Measurements from ENCODE around the gene ADAM30. TPM values are rescaled to one million over a fixed set of nuclear protein-coding genes. Genes with fewer than 3 reads are reported as not detected.

The ADAM30 gene
- total RNA-seq, 4 donors from 2014 or later = not detected

DNA sequence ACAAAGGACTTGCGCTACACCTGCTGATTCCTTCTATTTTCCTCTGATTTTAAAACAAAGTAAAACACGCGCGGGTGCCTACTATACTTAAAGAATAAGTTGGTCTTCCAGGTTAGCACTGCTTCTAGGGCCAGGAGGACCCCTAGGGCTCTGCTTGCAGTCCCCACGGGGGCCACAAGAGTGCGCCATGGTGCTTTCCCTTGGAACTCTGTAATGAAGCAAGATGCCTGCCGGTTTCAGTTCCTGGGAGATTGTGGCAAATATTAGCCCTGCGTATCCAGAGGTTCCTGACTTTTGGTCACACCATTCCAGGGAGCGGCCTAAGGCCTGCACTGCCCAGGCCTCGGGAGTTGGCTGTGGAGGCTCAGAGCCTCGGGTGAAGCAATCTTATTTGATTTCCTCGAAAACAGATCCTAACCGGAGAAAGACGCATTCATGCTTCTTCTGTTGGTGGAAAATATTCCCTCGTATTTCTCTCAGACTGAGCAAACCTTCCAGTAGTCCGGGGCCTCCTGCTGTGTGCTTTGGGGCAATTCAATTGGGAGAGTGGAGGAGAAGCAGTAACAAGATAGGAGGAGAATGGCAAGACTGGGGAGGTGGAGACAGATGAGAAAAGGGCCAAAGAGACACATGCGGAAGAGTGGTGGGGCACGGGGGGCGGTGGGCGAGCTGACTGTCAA, 25.3 kb downstream of the ADAM30 start:
- Histone ChIP-seq H3K4me3 (no peak overlapping the region), H3K27ac (no peak overlapping the region)
- 44% methylated on average over 20 of the region's 20 CpGs for WGBS

DNA sequence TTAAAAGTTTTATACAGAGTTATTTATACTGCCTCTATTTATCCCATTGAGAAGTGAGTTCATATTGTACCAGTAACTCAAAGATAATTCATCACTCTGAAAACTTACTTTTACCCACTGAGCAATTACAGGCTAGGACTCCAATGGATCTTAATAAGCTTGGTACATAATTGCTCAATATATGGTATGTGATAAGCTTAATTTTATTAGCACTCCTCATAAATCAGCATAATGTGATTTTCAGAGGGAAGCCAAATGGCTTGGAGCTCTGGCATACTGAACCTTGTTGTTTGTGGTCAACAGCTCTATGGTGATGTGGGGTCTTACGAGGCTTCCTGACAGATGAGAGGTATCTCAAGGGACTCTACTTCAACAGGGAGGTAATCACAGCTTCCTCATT, 26.3 kb downstream of the ADAM30 start:
- no peaks in the 10 kb centered on the region for H3K9me3 ChIP-seq
- peaks cover 3% of the 10 kb centered on the region for H3K27me3 ChIP-seq
- TF ChIP-seq POLR2A (IDR thresholded peaks at IDR 0.05) (no peak), EP300 (IDR thresholded peaks at IDR 0.05) (no peak), POLR2AphosphoS5 (IDR thresholded peaks at IDR 0.05) (no peak)
- no peak overlapping the region for H3K4me3 ChIP-seq
- 68% methylated on average over 1 of the region's 1 CpG for WGBS
- no peaks in the 10 kb centered on the region for H3K36me3 ChIP-seq
- no peak for DNase-seq (ENCODE audit: low spot score in 2 of 2)
- H3K4me1 ChIP-seq = peaks cover 5% of the 10 kb centered on the region
- no peak overlapping the region for H3K27ac ChIP-seq

More for the DNA sequence above, 25.3 kb downstream of the ADAM30 start:
- Histone ChIP-seq H3K36me3 (no peaks in the 10 kb centered on the region), H3K27me3 (peaks cover 3% of the 10 kb centered on the region), H3K9me3 (no peaks in the 10 kb centered on the region), H3K4me1 (peaks cover 5% of the 10 kb centered on the region)
- DNase-seq (ENCODE audit: low spot score in 2 of 2) = peak; percentile 89 to 90
- TF ChIP-seq POLR2AphosphoS5 (IDR thresholded peaks at IDR 0.05) = no peak
- TF ChIP-seq, protein P1, sequence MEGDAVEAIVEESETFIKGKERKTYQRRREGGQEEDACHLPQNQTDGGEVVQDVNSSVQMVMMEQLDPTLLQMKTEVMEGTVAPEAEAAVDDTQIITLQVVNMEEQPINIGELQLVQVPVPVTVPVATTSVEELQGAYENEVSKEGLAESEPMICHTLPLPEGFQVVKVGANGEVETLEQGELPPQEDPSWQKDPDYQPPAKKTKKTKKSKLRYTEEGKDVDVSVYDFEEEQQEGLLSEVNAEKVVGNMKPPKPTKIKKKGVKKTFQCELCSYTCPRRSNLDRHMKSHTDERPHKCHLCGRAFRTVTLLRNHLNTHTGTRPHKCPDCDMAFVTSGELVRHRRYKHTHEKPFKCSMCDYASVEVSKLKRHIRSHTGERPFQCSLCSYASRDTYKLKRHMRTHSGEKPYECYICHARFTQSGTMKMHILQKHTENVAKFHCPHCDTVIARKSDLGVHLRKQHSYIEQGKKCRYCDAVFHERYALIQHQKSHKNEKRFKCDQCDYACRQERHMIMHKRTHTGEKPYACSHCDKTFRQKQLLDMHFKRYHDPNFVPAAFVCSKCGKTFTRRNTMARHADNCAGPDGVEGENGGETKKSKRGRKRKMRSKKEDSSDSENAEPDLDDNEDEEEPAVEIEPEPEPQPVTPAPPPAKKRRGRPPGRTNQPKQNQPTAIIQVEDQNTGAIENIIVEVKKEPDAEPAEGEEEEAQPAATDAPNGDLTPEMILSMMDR (IDR thresholded peaks at IDR 0.05) = peak; percentile 80 to 93

DNA sequence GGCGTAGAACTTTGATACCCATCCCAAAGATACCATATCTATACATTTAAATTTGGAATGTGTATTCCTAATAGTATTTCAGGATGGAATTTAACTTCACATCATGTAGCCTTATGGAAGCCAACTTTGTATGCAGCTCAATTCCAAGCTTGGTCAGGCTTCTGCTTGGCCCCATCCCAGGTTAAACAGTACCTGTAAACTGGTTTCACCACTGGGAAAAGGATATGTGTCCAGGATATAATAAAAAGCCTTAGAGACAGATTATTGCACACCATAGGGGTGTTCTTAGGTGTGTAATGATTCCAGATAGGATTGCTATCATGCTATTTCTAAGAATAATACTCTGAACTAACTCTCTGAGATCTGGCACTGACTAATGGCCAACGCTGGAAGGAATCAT, 28.1 kb downstream of the ADAM30 start:
- H3K27ac ChIP-seq = no peak overlapping the region
- no peaks in the 10 kb centered on the region for H3K9me3 ChIP-seq
- TF ChIP-seq, protein P1 (IDR thresholded peaks at IDR 0.05) = no peak
- no peak for TF ChIP-seq EP300 (IDR thresholded peaks at IDR 0.05)
- H3K4me3 ChIP-seq = no peak overlapping the region
- DNase-seq (ENCODE audit: low spot score in 2 of 2) = no peak
- H3K27me3 ChIP-seq = peaks cover 3% of the 10 kb centered on the region
- no peaks in the 10 kb centered on the region for H3K4me1 ChIP-seq
- 84% methylated on average over 2 of the region's 2 CpGs for WGBS
- H3K36me3 ChIP-seq = no peaks in the 10 kb centered on the region

DNA sequence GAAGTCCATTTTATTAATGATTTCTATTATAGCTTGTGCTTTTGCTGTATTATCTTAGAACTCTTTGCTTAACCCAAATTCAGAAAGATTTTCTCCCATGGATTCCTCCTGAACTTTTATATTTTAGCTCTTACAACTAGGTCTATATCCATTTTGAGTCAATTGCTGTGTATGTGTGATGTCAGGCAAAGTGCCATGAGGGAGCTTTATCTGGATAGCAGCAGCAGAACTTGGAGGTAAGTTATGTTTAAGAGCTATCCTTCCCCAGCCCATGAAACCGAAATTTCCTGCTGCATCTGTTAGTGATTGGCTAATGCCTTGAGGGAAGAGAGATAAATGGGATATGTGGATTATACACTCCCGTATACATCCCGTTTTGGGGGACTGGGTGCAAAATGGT, 29.9 kb downstream of the ADAM30 start:
- WGBS = 60% methylated on average over 3 of the region's 3 CpGs
- Histone ChIP-seq H3K27ac (no peak overlapping the region), H3K9me3 (no peaks in the 10 kb centered on the region), H3K4me1 (no peaks in the 10 kb centered on the region), H3K27me3 (peaks cover 3% of the 10 kb centered on the region), H3K4me3 (no peak overlapping the region), H3K36me3 (no peaks in the 10 kb centered on the region)
- no peak for TF ChIP-seq POLR2A (IDR thresholded peaks at IDR 0.05)
- TF ChIP-seq POLR2AphosphoS5 (IDR thresholded peaks at IDR 0.05) = no peak
- TF ChIP-seq EP300 (IDR thresholded peaks at IDR 0.05) = no peak
- TF ChIP-seq, protein P1 (IDR thresholded peaks at IDR 0.05) = no peak
- no peak for DNase-seq (ENCODE audit: low spot score in 2 of 2)

DNA sequence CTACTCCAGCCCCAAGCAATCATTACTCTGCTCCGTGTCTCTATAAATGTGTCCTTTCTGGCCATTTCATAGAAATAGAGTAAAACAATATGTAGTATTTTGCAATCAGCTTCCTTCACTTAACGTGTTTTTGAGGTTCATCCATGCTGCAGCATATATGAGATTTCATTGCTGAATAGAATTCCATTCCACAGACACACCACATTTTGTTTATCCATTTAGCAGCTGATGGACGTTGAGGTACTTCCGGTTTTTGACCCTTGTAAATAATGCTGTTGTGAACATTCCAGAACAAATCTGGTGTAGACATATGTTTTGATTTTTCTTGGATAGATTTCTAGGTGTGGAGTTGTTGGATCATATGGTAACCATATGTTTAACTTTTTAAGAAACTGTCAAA, 30.7 kb downstream of the ADAM30 start:
- Histone ChIP-seq H3K4me3 (no peak overlapping the region), H3K36me3 (no peaks in the 10 kb centered on the region), H3K4me1 (no peaks in the 10 kb centered on the region), H3K27me3 (peaks cover 3% of the 10 kb centered on the region), H3K9me3 (no peaks in the 10 kb centered on the region), H3K27ac (no peak overlapping the region)
- WGBS = 45% methylated on average over 4 of the region's 4 CpGs
- TF ChIP-seq EP300 (IDR thresholded peaks at IDR 0.05) = no peak
- DNase-seq (ENCODE audit: low spot score in 2 of 2) = no peak

DNA sequence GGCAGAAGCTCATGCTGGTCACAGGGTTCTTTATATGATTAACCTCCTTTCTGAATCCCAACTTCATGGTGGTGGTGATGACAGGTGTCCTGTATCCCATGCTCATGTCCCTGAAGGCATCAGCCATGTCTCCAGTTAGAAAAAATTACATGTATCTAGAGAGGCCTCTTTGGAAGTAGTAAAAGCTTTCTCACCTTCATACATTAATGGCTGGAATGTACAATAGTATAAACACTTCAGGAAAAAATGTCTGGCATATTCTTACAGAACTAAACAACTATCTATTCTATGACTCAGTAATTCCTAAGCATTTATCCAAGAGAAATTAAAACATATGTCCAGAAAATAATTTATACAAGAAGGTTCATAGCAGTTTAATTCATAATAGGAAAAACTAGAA, 34.0 kb downstream of the ADAM30 start:
- Histone ChIP-seq H3K9me3 (no peaks in the 10 kb centered on the region), H3K4me1 (no peaks in the 10 kb centered on the region), H3K27ac (no peak overlapping the region), H3K36me3 (no peaks in the 10 kb centered on the region), H3K4me3 (no peak overlapping the region), H3K27me3 (peaks cover 3% of the 10 kb centered on the region)
- no peak for DNase-seq (ENCODE audit: low spot score in 2 of 2)
- no peak for TF ChIP-seq POLR2A (IDR thresholded peaks at IDR 0.05)
- TF ChIP-seq, protein P1 (IDR thresholded peaks at IDR 0.05) = no peak
- no peak for TF ChIP-seq EP300 (IDR thresholded peaks at IDR 0.05)
- no peak for TF ChIP-seq POLR2AphosphoS5 (IDR thresholded peaks at IDR 0.05)

All from suprapubic skin (tissue), 4 donors.